ENCODE measurements around the gene CD69. TPM values are rescaled to one million over a fixed set of nuclear protein-coding genes. Genes with fewer than 3 reads are reported as not detected.

Gene CD69
- total RNA-seq, 1 donor from 2014 or later, result 0.18 TPM

- Histone ChIP-seq H4K20me1 (ENCODE audit: insufficient read depth, low read length) (no peaks in the 10 kb centered on the region), H3K27me3 (ENCODE audit: insufficient read depth, low read length) (no peaks in the 10 kb centered on the region), H3K4me3 (ENCODE audit: insufficient read depth, low read depth, low read length) (no peak overlapping the region), H3K9me3 (ENCODE audit: insufficient read depth, low read depth, low read length) (no peaks in the 10 kb centered on the region), H3K9ac (ENCODE audit: low read length) (no peak overlapping the region), H3K27ac (ENCODE audit: low read depth, low read length) (no peak overlapping the region), H3K4me2 (ENCODE audit: low read length) (no peak overlapping the region), H3K4me1 (ENCODE audit: insufficient read depth, low read length) (no peaks in the 10 kb centered on the region), H2AFZ (ENCODE audit: low read depth, low read length) (no peak overlapping the region), H3K36me3 (ENCODE audit: insufficient read depth, low read length) (no peaks in the 10 kb centered on the region), H3K79me2 (ENCODE audit: insufficient read depth, low read length) (no peaks in the 10 kb centered on the region)
- DNase-seq (ENCODE audit: low read depth), result no peak
- Mint-ChIP-seq H3K4me3 (ENCODE audit: unreplicated experiment) (no peak overlapping the region), H3K36me3 (ENCODE audit: low read depth, unreplicated experiment) (no peaks in the 10 kb centered on the region), H3K27ac (ENCODE audit: unreplicated experiment) (no peak overlapping the region), H3K27me3 (ENCODE audit: low read depth, unreplicated experiment) (no peaks in the 10 kb centered on the region), H3K9me3 (ENCODE audit: unreplicated experiment) (no peaks in the 10 kb centered on the region), H3K4me1 (ENCODE audit: low read depth, unreplicated experiment) (no peaks in the 10 kb centered on the region)
- TF ChIP-seq CTCF (IDR thresholded peaks at IDR 0.05; ENCODE audit: insufficient read depth, low read depth, low read length), result no peak
- TF ChIP-seq EZH2 (IDR thresholded peaks at IDR 0.05; ENCODE audit: insufficient read depth, low read length), result no peak
- no peak for FAIRE-seq
Observed at GRCh38 chr12:9754099-9754927, 6.4 kb downstream of the CD69 start.

GRCh38 chr12:9753498-9753897 is 7.2 kb downstream of the CD69 start:
- Histone ChIP-seq H3K27ac (ENCODE audit: low read depth, low read length) (no peak overlapping the region), H3K36me3 (ENCODE audit: insufficient read depth, low read length) (no peaks in the 10 kb centered on the region), H3K4me2 (ENCODE audit: low read length) (no peak overlapping the region), H2AFZ (ENCODE audit: low read depth, low read length) (no peak overlapping the region), H4K20me1 (ENCODE audit: insufficient read depth, low read length) (no peaks in the 10 kb centered on the region), H3K9me3 (ENCODE audit: insufficient read depth, low read depth, low read length) (no peaks in the 10 kb centered on the region), H3K79me2 (ENCODE audit: insufficient read depth, low read length) (no peaks in the 10 kb centered on the region), H3K4me3 (ENCODE audit: insufficient read depth, low read depth, low read length) (no peak overlapping the region), H3K4me1 (ENCODE audit: insufficient read depth, low read length) (no peaks in the 10 kb centered on the region), H3K9ac (ENCODE audit: low read length) (no peak overlapping the region), H3K27me3 (ENCODE audit: insufficient read depth, low read length) (no peaks in the 10 kb centered on the region)
- no peak for FAIRE-seq
- H3K27ac Mint-ChIP-seq (ENCODE audit: unreplicated experiment), result no peak overlapping the region
- no peaks in the 10 kb centered on the region for H3K27me3 Mint-ChIP-seq (ENCODE audit: low read depth, unreplicated experiment)
- no peaks in the 10 kb centered on the region for H3K4me1 Mint-ChIP-seq (ENCODE audit: low read depth, unreplicated experiment)
- no peaks in the 10 kb centered on the region for H3K36me3 Mint-ChIP-seq (ENCODE audit: low read depth, unreplicated experiment)
- no peaks in the 10 kb centered on the region for H3K9me3 Mint-ChIP-seq (ENCODE audit: unreplicated experiment)
- TF ChIP-seq CTCF (IDR thresholded peaks at IDR 0.05; ENCODE audit: insufficient read depth, low read depth, low read length), result no peak
- no peak for TF ChIP-seq EZH2 (IDR thresholded peaks at IDR 0.05; ENCODE audit: insufficient read depth, low read length)
- no peak for DNase-seq (ENCODE audit: low read depth)
- H3K4me3 Mint-ChIP-seq (ENCODE audit: unreplicated experiment), result no peak overlapping the region

DNA sequence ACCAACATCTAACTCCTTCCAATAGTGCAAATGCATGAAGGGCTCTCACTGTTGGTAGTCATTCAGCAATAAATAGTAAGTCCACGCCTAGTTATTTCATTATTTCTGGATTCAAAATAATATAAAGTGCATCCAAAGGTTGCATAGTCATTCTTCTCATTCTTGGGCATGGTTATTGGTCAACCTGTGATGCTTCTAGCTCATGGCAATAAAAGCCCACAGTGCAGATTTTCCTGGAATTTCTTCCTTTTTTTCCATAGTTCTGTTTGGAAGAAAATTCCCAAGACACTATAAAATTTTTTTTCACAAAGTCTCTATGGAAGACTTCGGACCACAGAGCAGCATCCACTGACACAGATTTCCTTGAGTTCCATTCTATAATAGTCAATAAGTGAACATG is 7.6 kb downstream of the CD69 start:
- H3K36me3 Mint-ChIP-seq (ENCODE audit: low read depth, unreplicated experiment), result no peaks in the 10 kb centered on the region
- no peaks in the 10 kb centered on the region for H3K4me1 Mint-ChIP-seq (ENCODE audit: low read depth, unreplicated experiment)
- H3K27ac Mint-ChIP-seq (ENCODE audit: unreplicated experiment), result no peak overlapping the region
- no peak overlapping the region for H3K27ac ChIP-seq (ENCODE audit: low read depth, low read length)
- H3K27me3 Mint-ChIP-seq (ENCODE audit: low read depth, unreplicated experiment), result no peaks in the 10 kb centered on the region
- no peaks in the 10 kb centered on the region for H3K9me3 Mint-ChIP-seq (ENCODE audit: unreplicated experiment)
- no peak overlapping the region for H2AFZ ChIP-seq (ENCODE audit: low read depth, low read length)
- H3K9me3 ChIP-seq (ENCODE audit: insufficient read depth, low read depth, low read length), result no peaks in the 10 kb centered on the region
- H3K27me3 ChIP-seq (ENCODE audit: insufficient read depth, low read length), result no peaks in the 10 kb centered on the region
- no peak for DNase-seq (ENCODE audit: low read depth)
- no peak overlapping the region for H3K9ac ChIP-seq (ENCODE audit: low read length)
- H3K4me2 ChIP-seq (ENCODE audit: low read length), result no peak overlapping the region
- TF ChIP-seq EZH2 (IDR thresholded peaks at IDR 0.05; ENCODE audit: insufficient read depth, low read length) (no peak), CTCF (IDR thresholded peaks at IDR 0.05; ENCODE audit: insufficient read depth, low read depth, low read length) (no peak)
- H3K79me2 ChIP-seq (ENCODE audit: insufficient read depth, low read length), result no peaks in the 10 kb centered on the region
- H3K4me3 ChIP-seq (ENCODE audit: insufficient read depth, low read depth, low read length), result no peak overlapping the region
- H4K20me1 ChIP-seq (ENCODE audit: insufficient read depth, low read length), result no peaks in the 10 kb centered on the region
- H3K4me3 Mint-ChIP-seq (ENCODE audit: unreplicated experiment), result no peak overlapping the region
- no peaks in the 10 kb centered on the region for H3K36me3 ChIP-seq (ENCODE audit: insufficient read depth, low read length)
- no peaks in the 10 kb centered on the region for H3K4me1 ChIP-seq (ENCODE audit: insufficient read depth, low read length)
- FAIRE-seq, result no peak

All from astrocyte (in vitro differentiated cells and primary cell).